Right lobe of liver (tissue), 4 donors: Measurements from ENCODE around the gene TAS2R16.

Source experiments
- CTCF ChIP-seq, 4 donors: fragments of 200-600 bp in 3 of 4; fragments of 450-650 bp in 1 of 4; IDR thresholded peaks; one replicate each; pipeline versions ENCODE4 v1.5.1 to v1.8.0; 2016 to 2022; ENCODE audit warnings: antibody characterized with exemption in 4 of 4, mild to moderate bottlenecking in 2 of 4
- POLR2A ChIP-seq: fragments of 450-650 bp; IDR thresholded peaks from one replicate; pipeline ENCODE4 v1.6.1; 2017; ENCODE audit warnings: antibody characterized with exemption, mild to moderate bottlenecking
- donor health status: DM: no; HTN: no; CAD: no.
- donor health status: DM: no; HTN: no; CAD: no.
- donor health status: DM: no; HTN: yes; CAD: no.

- TF ChIP-seq POLR2A (no peak), CTCF (IDR thresholded peaks at IDR 0.05) (no peak)
These were observed 20.2 kb downstream of the TAS2R16 start for GRCh38 chr7:122975341-122975740.
